HG03457 (cell line): ENCODE results near the gene SLC1A4.
A peak's percentile ranks its signal among the peaks of the same experiment; 100 is the strongest.
"Not testable (repeated sequence)": the region's sequence is repeated elsewhere in the genome, so short reads cannot be mapped to it uniquely, and the experiment has no call there.

Experiments used
- ATAC-seq: cut with Tn5 transposase; IDR thresholded peaks from one replicate; pipeline ENCODE4 v1.9.1; 2021; ENCODE audit warnings: moderate number of reproducible peaks; ENCODE audit not compliant: unreplicated experiment

SLC1A4 gene

DNA sequence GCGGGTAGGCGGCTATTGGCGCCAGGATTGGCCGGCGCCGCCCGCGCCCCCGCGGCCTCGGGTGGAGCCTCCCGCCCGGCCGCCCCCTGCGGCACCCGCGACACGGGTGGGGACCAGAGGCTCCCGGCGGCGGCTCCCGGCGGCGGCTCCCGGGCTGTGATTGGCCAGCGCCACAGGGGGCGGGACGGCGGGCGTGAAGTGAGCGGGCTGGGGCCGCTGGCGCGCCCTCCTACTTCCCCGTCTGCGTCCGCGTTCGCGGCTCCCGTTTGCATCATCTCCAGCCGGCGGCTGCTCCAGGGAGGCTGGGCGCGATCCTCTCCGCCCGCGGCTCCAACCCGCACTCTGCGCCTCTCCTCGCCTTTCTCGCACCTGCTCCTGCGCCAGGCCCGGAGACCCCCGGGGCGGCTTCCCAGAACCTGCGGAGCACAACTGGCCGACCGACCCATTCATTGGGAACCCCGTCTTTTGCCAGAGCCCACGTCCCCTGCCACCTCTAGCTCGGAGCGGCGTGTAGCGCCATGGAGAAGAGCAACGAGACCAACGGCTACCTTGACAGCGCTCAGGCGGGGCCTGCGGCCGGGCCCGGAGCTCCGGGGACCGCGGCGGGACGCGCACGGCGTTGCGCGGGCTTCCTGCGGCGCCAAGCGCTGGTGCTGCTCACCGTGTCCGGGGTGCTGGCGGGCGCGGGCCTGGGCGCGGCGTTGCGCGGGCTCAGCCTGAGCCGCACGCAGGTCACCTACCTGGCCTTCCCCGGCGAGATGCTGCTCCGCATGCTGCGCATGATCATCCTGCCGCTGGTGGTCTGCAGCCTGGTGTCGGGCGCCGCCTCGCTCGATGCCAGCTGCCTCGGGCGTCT, at the start of gene SLC1A4:
Gene SLC1A4, plus strand, starts transcription at position 274 of the 856 bp plus-strand sequence. Its CDS starts 245 bp downstream, at position 519.
- ATAC-seq, result peak; percentile 61

DNA sequence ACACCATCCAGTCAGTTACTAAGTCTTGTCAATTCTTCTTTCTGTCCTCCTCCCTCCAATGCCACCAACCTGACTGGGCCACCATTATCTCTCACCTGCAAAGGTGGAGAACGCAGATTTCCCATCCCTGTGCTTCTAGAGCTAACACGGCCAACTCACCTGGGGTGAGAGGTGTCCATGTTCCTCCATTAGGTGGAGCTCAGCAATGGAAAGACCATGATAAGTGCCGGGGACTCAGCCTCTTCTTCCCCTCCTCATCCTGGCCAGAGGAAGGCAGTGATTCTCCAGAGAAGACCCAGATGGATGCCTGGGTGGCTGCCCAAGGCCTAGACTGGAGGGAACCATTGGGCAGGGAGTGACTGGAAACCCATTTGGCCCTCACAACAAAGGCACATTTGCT, 48.1 kb upstream of the SLC1A4 start:
- no peak for ATAC-seq

DNA sequence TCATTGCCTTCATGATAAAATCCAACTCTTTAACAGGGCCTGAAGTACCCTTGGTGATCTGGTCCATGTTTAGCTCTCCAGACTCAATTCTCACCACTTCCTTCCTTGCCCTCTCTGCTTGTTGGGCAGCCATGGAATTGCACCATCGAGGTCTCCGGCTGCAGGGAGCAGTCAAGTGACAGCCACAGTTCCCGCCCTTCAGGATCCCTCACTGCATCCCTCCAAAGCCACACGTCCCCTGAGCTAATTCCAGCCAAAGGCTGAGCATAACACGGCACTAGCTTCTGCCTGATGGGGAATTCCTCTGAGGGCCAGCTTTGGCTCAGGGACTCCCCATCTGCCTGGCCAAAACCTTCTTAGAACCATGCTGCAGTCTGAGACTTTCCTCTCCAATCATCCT, 47.4 kb upstream of the SLC1A4 start:
- ATAC-seq, result no peak

DNA sequence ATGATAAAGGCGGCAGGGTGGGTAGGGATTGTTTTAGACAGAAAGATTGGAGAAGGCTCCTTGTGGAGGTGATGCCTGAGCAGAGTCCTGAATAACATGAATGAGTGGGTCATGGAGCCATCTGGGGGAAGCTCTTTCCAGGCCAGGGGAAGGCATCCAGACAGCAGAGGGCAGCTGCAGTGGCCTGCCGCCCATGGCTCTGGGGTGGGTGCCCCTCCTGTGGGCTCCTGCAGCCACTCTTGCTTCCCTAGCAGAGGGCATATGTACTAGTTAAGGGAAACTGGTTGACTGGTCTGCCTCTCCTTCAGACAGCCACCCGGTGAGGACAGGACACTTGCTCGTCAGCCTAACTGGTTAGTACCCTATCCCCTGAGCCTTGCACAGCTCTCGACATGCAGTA, 46.5 kb upstream of the SLC1A4 start:
- ATAC-seq, result no peak

DNA sequence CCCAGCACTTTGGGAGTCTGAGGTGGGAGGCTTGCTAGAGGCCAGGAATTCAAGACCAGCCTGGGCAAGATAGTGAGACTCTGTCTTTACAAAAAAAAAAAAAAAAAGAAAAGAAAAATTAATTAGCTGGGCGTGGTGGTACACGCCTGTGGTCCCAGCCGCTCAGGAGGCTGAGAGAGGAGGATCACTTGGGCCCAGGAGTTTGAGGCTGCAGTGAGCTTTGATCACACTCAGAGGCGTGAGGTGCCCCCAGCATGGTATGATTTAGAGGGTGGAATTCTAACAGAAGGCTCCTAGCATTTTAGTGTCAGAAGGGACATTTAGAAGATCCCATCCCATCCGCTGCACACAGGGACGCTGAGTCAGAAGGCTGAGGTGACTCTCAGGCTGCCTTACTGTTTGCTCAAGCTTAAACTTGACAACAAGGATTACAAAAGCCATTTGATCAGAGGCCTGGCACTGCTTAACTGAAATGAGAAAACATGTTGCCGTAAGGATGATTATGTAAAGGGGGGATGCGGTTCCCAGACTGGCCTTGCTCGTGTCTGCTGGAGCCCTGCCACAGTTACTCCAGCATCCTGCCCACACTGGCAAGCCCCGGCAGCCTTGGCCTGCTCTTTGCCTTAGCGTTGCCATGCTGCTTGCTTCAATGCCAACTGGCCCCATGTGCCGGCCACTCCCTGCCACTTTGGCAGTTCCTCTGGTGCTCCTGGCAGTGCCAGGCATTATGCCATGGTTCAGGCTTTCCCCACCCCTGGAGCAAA, 45.6 kb upstream of the SLC1A4 start:
- no peak for ATAC-seq

DNA sequence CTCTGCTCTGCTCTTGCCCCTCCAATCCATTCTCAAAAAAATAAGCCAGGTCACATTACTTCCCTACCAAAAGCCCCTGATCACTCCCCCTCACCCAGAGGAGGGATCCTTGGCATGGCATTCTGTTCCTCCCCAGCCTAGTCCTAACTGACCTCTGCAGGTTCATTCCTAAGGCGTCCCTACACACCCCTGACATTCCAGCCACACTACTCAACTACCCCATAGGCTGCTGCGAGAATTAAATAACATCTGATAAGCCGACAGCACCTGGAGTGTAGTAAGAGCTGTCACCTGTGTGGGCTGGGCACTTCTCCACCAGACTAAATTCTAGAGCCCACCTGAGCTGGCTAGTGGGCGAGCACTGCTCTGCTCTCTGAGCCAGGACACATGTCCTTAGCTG, 44.7 kb upstream of the SLC1A4 start:
- ATAC-seq, result no peak

DNA sequence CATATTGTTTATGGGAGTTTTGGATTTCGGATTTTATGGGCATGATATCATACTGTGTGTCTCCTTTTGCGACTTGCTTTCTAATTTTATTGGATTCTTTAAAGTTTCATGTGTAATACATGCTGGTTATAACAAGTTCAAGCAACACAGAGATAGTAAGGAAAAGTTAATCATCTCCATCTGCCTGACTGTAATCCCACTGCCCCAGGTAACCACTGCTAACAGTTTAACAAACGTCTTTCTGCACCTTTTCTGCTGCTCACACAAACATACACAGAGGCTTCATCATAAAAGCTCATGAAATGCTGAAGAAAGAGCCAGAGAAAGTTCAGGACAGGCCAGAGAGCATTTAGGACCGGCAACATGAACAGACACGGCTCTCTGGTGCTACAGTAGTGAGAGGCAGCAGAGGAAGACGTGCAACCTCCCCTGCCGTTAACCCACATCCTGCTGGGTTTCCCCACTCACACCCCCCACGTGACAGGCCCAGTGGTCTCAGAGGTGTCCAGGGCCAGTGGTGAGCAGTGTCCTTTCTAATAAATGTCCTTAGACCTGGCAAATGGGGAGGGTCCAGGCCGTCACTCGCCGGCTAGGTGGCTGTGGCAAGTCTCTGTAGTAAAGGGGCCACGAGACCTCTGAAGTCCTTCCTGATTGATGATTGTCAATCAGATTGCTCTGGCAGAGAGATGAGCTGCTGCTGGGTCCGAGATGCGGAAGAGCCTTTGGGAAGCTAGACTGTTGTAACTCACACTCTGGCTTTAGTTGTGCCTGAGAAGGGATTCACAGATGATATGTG, 43.0 kb upstream of the SLC1A4 start:
- peak; percentile 89 for ATAC-seq

DNA sequence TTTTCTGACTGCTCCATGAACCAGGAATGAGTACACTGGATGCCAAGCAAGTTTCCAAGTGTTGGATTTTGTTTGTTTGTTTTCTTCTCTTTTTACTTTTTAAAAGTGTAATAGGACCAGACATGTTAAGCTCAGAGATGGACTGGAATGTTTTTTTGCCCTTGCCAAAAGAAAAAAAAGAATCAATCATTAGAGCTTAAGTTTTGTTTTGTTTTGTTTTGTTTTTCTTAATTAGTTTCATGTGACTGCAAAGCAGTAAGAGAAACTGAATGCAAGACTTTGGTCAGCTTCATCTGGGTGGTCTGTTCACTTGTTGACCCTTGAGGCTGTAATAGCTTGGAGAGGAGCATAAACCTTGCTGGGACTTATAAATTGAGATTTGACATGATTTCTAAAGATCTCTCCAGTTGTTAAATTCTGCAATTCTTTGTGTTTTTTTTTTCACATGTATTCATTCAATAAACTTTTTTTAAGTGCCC, 42.4 kb upstream of the SLC1A4 start:
- ATAC-seq, result no peak

DNA sequence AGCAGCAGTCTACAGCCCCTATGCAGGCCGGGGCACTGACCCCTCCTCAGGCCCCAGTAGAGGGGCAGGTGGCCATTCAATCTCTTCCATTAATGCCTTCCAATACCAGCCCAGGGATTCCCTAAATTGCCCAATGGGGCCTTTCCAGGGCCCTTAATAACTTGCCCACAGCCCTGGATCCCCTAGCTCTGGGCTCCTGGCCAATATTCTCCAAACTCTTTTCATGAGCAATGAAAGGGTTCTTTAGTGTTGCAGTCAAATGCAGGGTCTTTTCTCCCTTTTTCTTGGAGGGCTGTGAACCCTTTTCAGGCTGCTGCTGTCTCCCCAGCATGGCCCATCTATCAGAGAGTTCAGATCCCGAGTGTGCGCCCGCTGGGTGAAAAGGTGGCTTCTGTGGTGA, 41.3 kb upstream of the SLC1A4 start:
- no peak for ATAC-seq

DNA sequence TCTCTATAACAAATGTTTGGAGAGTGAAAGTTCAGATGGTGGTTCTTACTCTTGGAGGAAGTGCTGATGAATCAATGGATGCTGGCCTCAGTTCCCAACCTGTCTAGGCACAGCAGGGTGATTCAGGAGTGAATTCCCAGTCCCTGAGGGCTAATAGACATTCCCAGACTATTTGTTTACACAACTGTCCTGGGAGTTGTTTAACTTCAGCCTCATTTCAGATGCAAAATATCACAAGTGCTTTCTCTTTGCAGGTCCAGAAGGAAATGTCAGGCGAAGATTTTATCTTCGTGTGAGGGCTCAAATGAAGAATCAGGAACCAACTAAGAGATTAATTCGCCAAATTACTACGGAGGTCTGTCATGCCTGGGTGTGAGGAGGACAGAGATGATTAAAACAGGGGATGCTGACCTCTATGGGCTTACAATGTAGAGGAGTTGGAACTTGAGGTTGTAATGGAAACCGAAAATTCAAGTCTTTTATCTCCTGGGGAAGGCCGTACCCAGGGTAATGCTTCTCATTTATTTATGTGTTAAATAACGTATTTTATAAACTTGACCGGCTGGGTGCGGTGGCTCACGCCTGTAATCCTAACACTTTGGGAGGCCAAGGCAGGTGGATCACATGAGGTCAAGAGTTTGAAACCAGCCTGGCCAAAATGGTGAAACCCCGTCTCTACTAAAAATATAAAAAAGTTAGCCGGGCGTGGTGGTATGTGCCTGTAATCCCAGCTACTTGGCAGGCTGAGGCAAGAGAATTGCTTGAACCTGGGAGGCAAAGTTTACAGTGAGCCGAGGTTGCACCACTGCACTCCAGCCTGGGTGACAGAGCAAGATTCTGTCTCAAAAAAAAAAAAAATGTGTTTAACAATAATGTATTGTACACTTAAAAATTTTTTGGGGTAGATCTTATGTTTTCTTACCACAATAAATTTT, 38.7 kb upstream of the SLC1A4 start:
- ATAC-seq, result no peak

DNA sequence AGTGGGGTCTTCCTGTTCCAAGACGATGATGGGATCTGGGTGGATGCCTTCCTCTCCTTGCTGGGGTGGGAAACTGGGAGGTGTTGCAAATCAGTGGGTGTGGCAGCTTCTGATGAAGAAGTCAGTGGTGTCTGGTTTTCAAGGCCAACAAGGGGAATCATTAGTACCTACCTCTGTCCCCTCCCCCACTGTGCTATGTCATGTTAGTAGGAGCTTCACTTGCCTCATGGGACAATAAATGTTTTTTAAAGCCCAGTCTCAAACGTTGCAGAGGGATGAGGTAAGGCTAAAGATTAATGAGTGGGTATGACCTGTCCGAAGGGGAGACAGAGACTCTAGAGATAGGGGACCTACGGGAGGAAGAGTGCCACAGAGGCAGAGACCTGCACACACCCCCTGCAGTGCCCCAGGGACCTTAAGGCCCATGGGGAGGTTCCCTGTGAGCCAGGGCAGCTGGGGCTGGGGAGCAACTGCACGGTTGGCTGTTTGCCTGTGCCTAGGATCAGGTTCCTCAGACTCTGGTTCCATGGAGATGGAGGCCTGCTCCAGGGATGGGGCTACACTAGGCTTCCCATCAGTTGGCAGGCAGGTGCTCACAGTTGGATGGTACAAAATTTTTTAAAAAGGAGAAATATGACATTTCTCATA, 37.8 kb upstream of the SLC1A4 start:
- ATAC-seq, result no peak

DNA sequence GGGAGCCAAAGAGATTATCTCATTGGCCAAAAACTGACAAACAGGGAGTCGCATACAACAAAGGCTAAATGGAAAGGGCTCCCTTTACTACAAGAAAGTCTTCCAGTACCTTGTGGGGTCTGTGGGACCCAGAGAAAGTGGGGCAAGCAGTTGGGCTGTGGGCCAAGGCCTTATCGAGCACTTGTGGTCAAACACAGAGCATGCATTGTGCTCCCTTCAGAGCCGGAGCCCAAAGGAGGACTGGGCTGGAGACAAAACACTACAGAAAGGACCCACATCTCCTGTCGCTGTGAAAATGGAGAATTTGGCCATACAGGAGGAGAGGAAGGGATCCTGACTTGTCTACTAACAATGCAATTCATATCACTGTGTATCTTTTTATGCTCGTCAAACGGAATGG, 37.1 kb upstream of the SLC1A4 start:
- no peak for ATAC-seq

DNA sequence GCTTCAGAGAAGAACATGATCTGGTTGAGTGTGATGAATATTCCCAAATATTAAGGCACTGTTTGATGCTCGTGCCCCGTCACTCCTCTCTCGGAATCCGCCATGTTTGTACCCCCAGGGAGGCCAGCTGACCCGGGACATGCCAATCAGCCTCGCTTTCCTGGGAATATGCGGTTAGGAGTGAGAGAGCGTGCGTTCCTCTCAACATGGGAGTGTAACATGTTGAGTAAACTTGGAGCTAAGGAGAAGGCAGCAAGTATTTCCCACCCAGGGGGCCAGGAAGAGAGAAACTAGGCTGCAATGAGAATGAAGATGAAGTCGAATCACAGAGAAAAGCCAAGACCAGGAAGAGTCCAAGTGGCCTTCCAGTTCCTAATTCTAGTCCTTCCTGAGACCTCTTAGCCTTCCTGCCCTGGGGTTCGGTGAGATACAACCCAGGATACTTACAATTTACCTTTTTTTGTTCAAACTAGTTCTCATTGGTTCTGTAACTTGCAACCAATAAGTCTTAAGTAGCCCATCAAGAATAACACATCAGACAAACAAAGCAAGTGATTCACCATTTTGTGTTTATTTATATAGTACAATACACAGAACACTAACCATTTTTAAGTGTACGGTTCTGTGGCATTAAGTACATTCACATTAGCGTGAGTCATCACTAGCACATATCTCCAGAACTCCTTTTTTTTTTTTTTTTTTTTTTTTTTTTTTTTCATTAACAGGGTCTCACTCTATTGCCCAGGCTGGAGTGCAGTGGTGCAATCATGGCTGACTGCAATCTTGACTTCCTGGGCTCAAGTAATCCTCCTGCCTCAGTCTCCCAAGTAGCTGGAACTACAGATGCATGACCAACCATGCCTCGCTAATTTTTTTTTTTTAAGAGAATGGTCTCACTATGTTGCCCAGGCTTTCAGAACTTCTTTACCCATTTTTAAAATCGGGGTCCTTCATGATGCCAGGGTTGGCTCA, 36.4 kb upstream of the SLC1A4 start:
- no peak for ATAC-seq

DNA sequence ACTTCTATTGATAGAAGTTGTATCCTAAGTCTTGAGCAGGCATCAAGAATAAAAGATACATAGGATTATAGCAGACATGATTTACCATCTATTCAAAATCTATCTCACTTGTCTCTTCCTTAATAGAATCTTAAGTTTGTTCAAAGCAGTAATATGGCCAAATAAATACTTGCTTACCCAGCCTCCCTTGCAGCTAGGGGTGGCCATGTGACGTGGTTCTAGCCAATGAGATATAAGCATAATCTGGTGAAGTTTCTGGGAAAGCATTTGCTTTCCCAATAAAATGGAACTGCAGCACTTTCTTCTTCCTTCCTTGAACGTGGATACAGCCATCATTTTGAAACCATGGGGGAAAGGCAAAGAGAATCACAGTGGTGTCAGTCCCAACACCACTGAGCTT, 33.7 kb upstream of the SLC1A4 start:
- ATAC-seq, result no peak

DNA sequence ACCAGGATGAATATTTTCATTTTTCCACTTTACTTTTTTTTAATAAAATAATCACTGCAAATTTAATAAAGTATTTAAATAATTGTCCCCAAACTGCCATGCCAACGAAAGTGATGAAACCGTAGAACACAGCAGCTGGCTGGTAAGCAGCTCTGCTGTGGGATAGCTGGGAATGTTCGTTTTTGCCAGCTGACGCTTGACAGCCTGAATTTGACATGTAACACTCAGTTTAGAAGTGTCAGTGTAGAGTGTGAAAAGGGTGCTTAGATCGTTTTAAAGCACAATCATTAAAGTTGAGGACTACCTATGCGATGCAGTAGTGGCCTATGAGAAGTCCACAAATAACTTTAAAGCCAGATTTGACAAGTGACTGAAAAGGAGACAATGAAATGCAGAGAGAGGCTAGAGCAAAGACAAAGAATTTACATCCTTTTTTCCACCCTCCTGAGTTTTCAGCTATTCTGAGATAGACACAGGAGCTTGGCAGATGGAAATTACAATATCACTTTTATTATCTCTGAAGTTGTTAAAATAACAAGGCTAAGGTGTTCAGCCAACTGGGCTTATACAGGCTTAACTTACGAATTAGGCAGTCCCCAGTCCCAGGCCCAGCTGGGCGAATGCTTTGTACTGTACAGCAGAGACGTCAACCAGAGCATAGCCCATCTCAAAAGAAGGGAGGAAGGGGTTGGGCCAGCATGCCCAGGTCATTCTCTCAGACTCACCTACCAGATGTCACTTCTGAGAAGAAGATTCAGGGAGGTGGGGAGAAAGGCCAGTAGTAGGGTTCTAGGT, 31.9 kb upstream of the SLC1A4 start:
- no peak for ATAC-seq

DNA sequence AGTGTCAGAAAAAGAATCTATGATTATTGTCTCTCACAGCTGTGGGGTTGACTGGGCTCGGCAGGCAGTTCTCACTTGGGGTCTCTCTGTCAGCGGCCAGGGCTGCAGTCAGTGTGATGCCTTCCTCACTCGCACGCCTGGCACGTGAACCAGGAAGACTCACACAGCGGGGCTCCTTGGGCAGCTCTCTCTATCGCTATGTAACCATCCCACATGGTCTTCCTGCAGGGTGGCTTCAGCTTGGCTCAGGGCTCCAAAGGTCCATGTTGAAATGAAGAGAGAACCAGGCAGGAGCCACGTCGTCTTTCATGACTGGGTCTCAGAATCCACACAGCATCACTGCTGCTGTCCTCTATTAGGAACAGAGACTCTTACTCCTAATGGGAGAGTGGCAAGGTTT, 30.6 kb upstream of the SLC1A4 start:
- no peak for ATAC-seq

DNA sequence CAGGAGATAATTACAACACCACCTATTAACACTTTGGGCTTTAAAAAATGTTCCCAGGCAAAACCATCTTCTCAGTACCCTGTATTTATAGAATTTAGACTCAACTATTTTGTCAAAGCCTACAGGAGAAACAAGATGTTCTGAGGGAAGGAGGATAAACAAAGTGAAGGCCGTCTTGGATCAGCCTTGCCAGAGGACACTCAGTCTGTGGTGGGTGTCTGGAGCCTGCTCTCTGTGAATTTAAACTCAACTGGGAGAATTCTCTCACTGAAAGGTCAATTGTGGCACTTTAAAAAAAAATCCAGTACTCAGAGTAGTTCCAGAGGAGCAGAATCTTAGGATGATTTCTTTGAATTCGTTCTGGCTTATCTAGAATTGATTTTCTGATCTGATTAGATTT, 28.4 kb upstream of the SLC1A4 start:
- ATAC-seq, result no peak

DNA sequence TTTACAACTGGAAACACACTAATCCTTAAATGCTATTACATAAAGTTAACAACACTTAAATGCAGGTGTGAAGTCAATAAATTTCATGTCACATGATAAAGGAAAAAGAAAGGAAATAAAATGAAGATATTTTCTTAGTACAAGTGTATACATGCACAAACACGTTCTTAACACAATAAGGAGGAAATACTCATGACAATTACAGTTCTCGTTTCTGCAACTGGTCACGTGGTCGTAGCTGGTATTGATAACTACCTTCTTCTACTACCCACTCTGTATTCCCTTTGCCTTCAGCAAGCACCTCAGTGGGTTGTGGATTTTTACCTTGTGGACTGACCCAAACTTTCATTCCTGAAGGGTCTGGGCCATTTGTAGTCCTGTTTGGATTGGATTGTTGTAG, 26.1 kb upstream of the SLC1A4 start:
- ATAC-seq, result not testable (repeated sequence)
